ENCODE results near the gene ISM2. TPM values are rescaled to one million over a fixed set of nuclear protein-coding genes. Genes with fewer than 3 reads are reported as not detected.

The ISM2 gene
- total and polyA plus RNA-seq, 2 of the 13 experiments (the other 11 are each of a cell fraction or from before 2014, with no cell fraction given) = 1.8 to 40.7 TPM

DNA sequence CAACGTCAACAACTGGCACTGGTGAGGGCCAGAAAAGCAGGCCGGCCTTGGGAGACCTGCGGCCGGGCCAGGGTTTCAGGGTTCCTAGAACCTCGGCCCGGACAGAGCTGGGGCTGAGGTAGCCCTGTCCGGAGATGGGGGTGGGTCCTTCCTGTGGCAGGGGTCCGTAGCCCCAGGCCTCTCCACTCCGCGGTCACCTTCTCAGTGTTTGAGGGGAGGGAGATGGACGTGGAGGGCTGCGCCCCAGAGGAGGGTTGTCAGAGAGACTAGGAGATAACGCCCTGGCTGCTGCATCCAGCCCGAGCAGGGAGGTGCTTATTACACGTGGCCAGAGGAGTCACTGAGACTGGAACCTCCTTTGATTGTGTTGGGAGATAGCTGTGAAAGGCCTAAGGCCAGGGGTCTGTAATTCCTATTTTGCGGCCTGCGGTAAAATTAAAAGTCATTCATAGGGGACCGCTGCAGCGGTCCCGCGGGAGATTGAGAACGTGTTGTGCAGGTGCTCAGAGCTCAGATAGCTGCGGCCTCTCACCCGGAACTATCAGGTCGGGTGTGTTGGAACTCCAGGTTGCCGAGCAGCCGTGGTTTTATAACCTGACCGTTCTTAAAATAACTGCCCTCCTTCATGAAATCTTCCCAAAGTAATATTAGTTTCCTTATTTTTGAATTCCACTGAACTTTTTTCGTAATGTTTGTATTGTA, 40.2 kb downstream of the ISM2 start (continued):
- TF ChIP-seq, protein P1, sequence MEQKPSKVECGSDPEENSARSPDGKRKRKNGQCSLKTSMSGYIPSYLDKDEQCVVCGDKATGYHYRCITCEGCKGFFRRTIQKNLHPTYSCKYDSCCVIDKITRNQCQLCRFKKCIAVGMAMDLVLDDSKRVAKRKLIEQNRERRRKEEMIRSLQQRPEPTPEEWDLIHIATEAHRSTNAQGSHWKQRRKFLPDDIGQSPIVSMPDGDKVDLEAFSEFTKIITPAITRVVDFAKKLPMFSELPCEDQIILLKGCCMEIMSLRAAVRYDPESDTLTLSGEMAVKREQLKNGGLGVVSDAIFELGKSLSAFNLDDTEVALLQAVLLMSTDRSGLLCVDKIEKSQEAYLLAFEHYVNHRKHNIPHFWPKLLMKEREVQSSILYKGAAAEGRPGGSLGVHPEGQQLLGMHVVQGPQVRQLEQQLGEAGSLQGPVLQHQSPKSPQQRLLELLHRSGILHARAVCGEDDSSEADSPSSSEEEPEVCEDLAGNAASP (CRISPR knock-in tag; IDR thresholded peaks at IDR 0.05; ENCODE audit: borderline replicate concordance) = 0 out of 2 replicates have a peak, but pooled peaks have one; percentile 2
- TF ChIP-seq ZNF605 (CRISPR knock-in tag; IDR thresholded peaks at IDR 0.05) (0 out of 2 replicates have a peak, but pooled peaks have one; percentile 33), MAF1 (CRISPR knock-in tag; IDR thresholded peaks at IDR 0.05; ENCODE audit: borderline replicate concordance) (peak; percentile 47; the same call in 1 of the 2 replicates), PHF5A (CRISPR knock-in tag; IDR thresholded peaks at IDR 0.05; ENCODE audit: low read depth, unreplicated experiment) (no peak), MYC (CRISPR knock-in tag; IDR thresholded peaks at IDR 0.05; ENCODE audit: borderline replicate concordance) (peak; percentile 76; the same call in 1 of the 2 replicates), EED (CRISPR knock-in tag; IDR thresholded peaks at IDR 0.05) (peak; percentile 80; the same call in 1 of the 2 replicates), ZNF747 (CRISPR knock-in tag; IDR thresholded peaks at IDR 0.05; ENCODE audit: borderline replicate concordance) (peak; percentile 80; the same call in 1 of the 2 replicates), ZNF776 (CRISPR knock-in tag; IDR thresholded peaks at IDR 0.05) (peak; percentile 22; the same call in 1 of the 2 replicates), TEAD3 (CRISPR knock-in tag; optimal IDR thresholded peaks at IDR 0.05; ENCODE audit: borderline replicate concordance) (no peak), FOSL2 (CRISPR knock-in tag; IDR thresholded peaks at IDR 0.05) (peak; percentile 2; the same call in 1 of the 2 replicates), RFX3 (CRISPR knock-in tag; IDR thresholded peaks at IDR 0.05) (no peak), RELA (CRISPR knock-in tag; IDR thresholded peaks at IDR 0.05) (0 out of 2 replicates have a peak, but pooled peaks have one; percentile 13), ZNF225 (CRISPR knock-in tag; IDR thresholded peaks at IDR 0.05) (0 out of 2 replicates have a peak, but pooled peaks have one; percentile 3), ZSCAN30 (CRISPR knock-in tag; IDR thresholded peaks at IDR 0.05) (no peak), ZNF614 (CRISPR knock-in tag; IDR thresholded peaks at IDR 0.05; ENCODE audit: borderline replicate concordance) (0 out of 2 replicates have a peak, but pooled peaks have one; percentile 15), SRY (CRISPR knock-in tag; IDR thresholded peaks at IDR 0.05) (0 out of 2 replicates have a peak, but pooled peaks have one; percentile 52), DMAP1 (CRISPR knock-in tag; IDR thresholded peaks at IDR 0.05) (0 out of 2 replicates have a peak, but pooled peaks have one; percentile 43), ZNF264 (CRISPR knock-in tag; IDR thresholded peaks at IDR 0.05) (no peak)
- TF ChIP-seq, protein P2, sequence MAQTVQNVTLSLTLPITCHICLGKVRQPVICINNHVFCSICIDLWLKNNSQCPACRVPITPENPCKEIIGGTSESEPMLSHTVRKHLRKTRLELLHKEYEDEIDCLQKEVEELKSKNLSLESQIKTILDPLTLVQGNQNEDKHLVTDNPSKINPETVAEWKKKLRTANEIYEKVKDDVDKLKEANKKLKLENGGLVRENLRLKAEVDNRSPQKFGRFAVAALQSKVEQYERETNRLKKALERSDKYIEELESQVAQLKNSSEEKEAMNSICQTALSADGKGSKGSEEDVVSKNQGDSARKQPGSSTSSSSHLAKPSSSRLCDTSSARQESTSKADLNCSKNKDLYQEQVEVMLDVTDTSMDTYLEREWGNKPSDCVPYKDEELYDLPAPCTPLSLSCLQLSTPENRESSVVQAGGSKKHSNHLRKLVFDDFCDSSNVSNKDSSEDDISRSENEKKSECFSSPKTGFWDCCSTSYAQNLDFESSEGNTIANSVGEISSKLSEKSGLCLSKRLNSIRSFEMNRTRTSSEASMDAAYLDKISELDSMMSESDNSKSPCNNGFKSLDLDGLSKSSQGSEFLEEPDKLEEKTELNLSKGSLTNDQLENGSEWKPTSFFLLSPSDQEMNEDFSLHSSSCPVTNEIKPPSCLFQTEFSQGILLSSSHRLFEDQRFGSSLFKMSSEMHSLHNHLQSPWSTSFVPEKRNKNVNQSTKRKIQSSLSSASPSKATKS (CRISPR knock-in tag; IDR thresholded peaks at IDR 0.05) = peak; percentile 78; the same call in 1 of the 2 replicates
- TF ChIP-seq, protein P3, sequence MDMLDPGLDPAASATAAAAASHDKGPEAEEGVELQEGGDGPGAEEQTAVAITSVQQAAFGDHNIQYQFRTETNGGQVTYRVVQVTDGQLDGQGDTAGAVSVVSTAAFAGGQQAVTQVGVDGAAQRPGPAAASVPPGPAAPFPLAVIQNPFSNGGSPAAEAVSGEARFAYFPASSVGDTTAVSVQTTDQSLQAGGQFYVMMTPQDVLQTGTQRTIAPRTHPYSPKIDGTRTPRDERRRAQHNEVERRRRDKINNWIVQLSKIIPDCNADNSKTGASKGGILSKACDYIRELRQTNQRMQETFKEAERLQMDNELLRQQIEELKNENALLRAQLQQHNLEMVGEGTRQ (IDR thresholded peaks at IDR 0.05; ENCODE audit: low read depth, low read length) = no peak
- TF ChIP-seq, protein P3 (CRISPR knock-in tag; IDR thresholded peaks at IDR 0.05; ENCODE audit: borderline replicate concordance) = peak; percentile 50; the same call in 1 of the 2 replicates
- TF ChIP-seq, protein P4, sequence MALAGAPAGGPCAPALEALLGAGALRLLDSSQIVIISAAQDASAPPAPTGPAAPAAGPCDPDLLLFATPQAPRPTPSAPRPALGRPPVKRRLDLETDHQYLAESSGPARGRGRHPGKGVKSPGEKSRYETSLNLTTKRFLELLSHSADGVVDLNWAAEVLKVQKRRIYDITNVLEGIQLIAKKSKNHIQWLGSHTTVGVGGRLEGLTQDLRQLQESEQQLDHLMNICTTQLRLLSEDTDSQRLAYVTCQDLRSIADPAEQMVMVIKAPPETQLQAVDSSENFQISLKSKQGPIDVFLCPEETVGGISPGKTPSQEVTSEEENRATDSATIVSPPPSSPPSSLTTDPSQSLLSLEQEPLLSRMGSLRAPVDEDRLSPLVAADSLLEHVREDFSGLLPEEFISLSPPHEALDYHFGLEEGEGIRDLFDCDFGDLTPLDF (CRISPR knock-in tag; IDR thresholded peaks at IDR 0.05) = no peak
- TF ChIP-seq, protein P5, sequence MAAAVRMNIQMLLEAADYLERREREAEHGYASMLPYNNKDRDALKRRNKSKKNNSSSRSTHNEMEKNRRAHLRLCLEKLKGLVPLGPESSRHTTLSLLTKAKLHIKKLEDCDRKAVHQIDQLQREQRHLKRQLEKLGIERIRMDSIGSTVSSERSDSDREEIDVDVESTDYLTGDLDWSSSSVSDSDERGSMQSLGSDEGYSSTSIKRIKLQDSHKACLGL (CRISPR knock-in tag; IDR thresholded peaks at IDR 0.05) = peak; percentile 52; the same call in 1 of the 2 replicates

Data from HepG2 (cell line).